C4-2B (cell line): Measurements from ENCODE around the gene DGKI.

Experiments used
- CTCF ChIP-seq: fragments of 450-650 bp; conservative IDR thresholded peaks from 2 replicates; pipeline ENCODE4 v1.5.1; 2017; ENCODE audit warnings: mild to moderate bottlenecking
- ZFX ChIP-seq: fragments of 450-650 bp; IDR thresholded peaks from 2 replicates; pipeline ENCODE4 v1.6.1; 2017

GRCh38 chr7:137820156-137820555 lies 26.6 kb downstream of the DGKI start:
- no peak for TF ChIP-seq CTCF
- no peak for TF ChIP-seq ZFX
